Measurements from ENCODE around the gene CHID1. TPM values are rescaled to one million over a fixed set of nuclear protein-coding genes. Genes with fewer than 3 reads are reported as not detected.
A peak's percentile ranks its signal among the peaks of the same experiment; 100 is the strongest.

CHID1 gene
- total and polyA plus RNA-seq, 2 of the 8 experiments (the other 6 are each of a cell fraction or from before 2014, with no cell fraction given) = 81.2 to 88.5 TPM

- Histone ChIP-seq H3K9ac (replicated peaks in 1 of 4; ENCODE audit: extremely low read depth in 1 of 4, low read depth in 3 of 4, low read length in 3 of 4) (no peak overlapping the region), H2BK120ac (replicated peaks; ENCODE audit: low read depth, low read length) (no peak overlapping the region), H4K8ac (ENCODE audit: extremely low read depth, insufficient read depth, low read length) (no peak overlapping the region), H2BK20ac (ENCODE audit: low read length) (no peak overlapping the region), H3K36me3 (ENCODE audit: control insufficient read depth in 2 of 4, insufficient read depth in 4 of 4, low read length in 3 of 4) (no peaks in the 10 kb centered on the region), H3K4ac (replicated peaks; ENCODE audit: insufficient read length, low read depth, low read length) (no peak overlapping the region), H3K9me3 (ENCODE audit: insufficient read depth in 2 of 2, low read depth in 1 of 2, low read length in 1 of 2) (no peaks in the 10 kb centered on the region), H2AFZ (ENCODE audit: low read length) (no peak overlapping the region), H2AK5ac (ENCODE audit: low read depth, low read length) (no peak overlapping the region), H3K14ac (ENCODE audit: insufficient read length) (no peak overlapping the region), H3K4me2 (ENCODE audit: insufficient read depth in 1 of 2, low read depth in 2 of 2, low read length in 2 of 2) (peak overlapping the region; percentile 84 to 98), H2BK12ac (ENCODE audit: low read depth, low read length) (peak overlapping the region; percentile 10; the same call in 1 of the 2 replicates), H4K91ac (replicated peaks; ENCODE audit: insufficient read length, low read length) (no peak overlapping the region), H3K23me2 (ENCODE audit: low read depth, low read length) (peaks cover 34% of the 10 kb centered on the region), H3K4me1 (replicated peaks in 1 of 4; ENCODE audit: control insufficient read depth in 3 of 4, insufficient read depth in 4 of 4, low read length in 3 of 4) (peaks cover 0 to 54% (median 46%) of the 10 kb centered on the region in 4 experiments; a peak in 6 of 7 replicates), H3K79me2 (ENCODE audit: control insufficient read depth in 1 of 2, insufficient read depth in 2 of 2, low read length in 2 of 2) (no peaks in the 10 kb centered on the region; a peak in 1 of 4 replicates), H3K27me3 (replicated peaks in 1 of 4; ENCODE audit: control insufficient read depth in 3 of 4, extremely low read depth in 1 of 4, insufficient read depth in 3 of 4, low read length in 3 of 4) (peaks cover 6 to 41% (median 31%) of the 10 kb centered on the region in 4 experiments), H3K4me3 (ENCODE audit: extremely low read depth in 1 of 4, insufficient read depth in 2 of 4, low read depth in 3 of 4, low read length in 4 of 4) (peak overlapping the region in 3 of 4 experiments; percentile 14 to 74 (median 45); a peak in 4 of 8 replicates), H3K79me1 (ENCODE audit: low read depth, low read length) (no peaks in the 10 kb centered on the region; the same call in 1 of the 2 replicates), H3K27ac (ENCODE audit: low read depth, low read length) (no peak overlapping the region), H4K5ac (ENCODE audit: insufficient read length, low read depth, low read length) (no peak overlapping the region), H3K56ac (replicated peaks; ENCODE audit: insufficient read length, low read depth, low read length) (no peak overlapping the region), H3K18ac (ENCODE audit: extremely low read depth, low read length) (no peak overlapping the region; the same call in 1 of the 2 replicates), H2BK15ac (ENCODE audit: low read length) (peak overlapping the region; percentile 23; the same call in 1 of the 2 replicates), H2BK5ac (ENCODE audit: low read depth, low read length) (no peak overlapping the region), H3K23ac (ENCODE audit: insufficient read length) (no peak overlapping the region), H4K20me1 (replicated peaks in 1 of 2; ENCODE audit: control insufficient read depth in 1 of 2, insufficient read depth in 2 of 2, low read length in 2 of 2) (peaks cover 2 to 11% of the 10 kb centered on the region in 2 experiments)
- 57% methylated on average over 28 of the region's 31 CpGs; no CpG with 5 or more reads in 1 of the 2 experiments for WGBS, 2 experiments (ENCODE audit: extremely low coverage in 1 of 2, insufficient coverage in 1 of 2, insufficient read length in 1 of 2, insufficient replicate concordance in 2 of 2, low coverage in 1 of 2, low lambda C conversion rate in 2 of 2, missing lambda C conversion rate in 1 of 2)
- no peak for DNase-seq (ENCODE audit: low read depth in 1 of 2, low spot score in 2 of 2)
- FAIRE-seq = no peak
- ChIA-PET CTCF (ENCODE audit: partially characterized antibody) (interaction anchor here (0.6 to 2.9 kb wide), 10 partner anchors 10 to 90 kb away, joined by 3 to 18 read pairs (median 4); partner anchors contain the start of genes PNPLA2, POLR2L and TSPAN4), POLR2A (ENCODE audit: partially characterized antibody) (interaction anchor here (1.0 to 53.0 kb wide), 8 partner anchors 1 to 89 kb away, joined by 3 to 1917 read pairs (median 4); partner anchors contain the start of genes CD151, CEND1, CRACR2B and PIDD1)
- TF ChIP-seq HDAC6 (IDR thresholded peaks at IDR 0.05; ENCODE audit: low read depth, low read length) (no peak), CEBPB (IDR thresholded peaks at IDR 0.05; ENCODE audit: low read depth, low read length) (no peak), TBP (IDR thresholded peaks at IDR 0.05; ENCODE audit: low read depth, low read length) (no peak), MAX (IDR thresholded peaks at IDR 0.05) (no peak), CREB1 (IDR thresholded peaks at IDR 0.05) (no peak), RAD21 (IDR thresholded peaks at IDR 0.05 in 1 of 2, conservative IDR thresholded peaks at IDR 0.05 in 1 of 2; ENCODE audit: low read depth in 2 of 2, low read length in 2 of 2) (no peak), GABPA (IDR thresholded peaks at IDR 0.05; ENCODE audit: borderline replicate concordance, insufficient read depth, low read length) (no peak), RBBP5 (IDR thresholded peaks at IDR 0.05; ENCODE audit: borderline replicate concordance, low read depth, low read length) (no peak), TCF12 (IDR thresholded peaks at IDR 0.05; ENCODE audit: low read depth, low read length) (no peak), PHF8 (conservative IDR thresholded peaks at IDR 0.05; ENCODE audit: low read depth, low read length) (no peak), BRCA1 (IDR thresholded peaks at IDR 0.05; ENCODE audit: low read depth, low read length) (no peak)
Measured at GRCh38 chr11:831118-831864, 79.3 kb downstream of the CHID1 start.
